K562 (cell line): ENCODE measurements around the gene WDR45. TPM values are rescaled to one million over a fixed set of nuclear protein-coding genes. Genes with fewer than 3 reads are reported as not detected.

Experiments
- ATAC-seq: fragments of 200-7000 bp; cut with Tn5 transposase; 3 replicates; pipeline ENCODE4 v1.9.1; 2020; ENCODE audit warnings: moderate library complexity
- BruUV-seq: library from RNA; stranded (reverse); fragments of 400-500 nt; replicated peaks from 2 replicates; lab custom pipeline; 2021; lab: Mats Ljungman, UMichigan
- CTCF ChIA-PET: fragments of 300-600 bp; formaldehyde crosslinking; extraction: SDS; loops from one replicate; lab custom pipeline; 2021; ENCODE audit warnings: low intra/inter-chr PET ratio; lab: Yijun Ruan, JAX
- POLR2A ChIA-PET: fragments of 300-600, 350-650 bp; sonication (Branson Sonifier 250); formaldehyde crosslinking; extraction: SDS; loops from one replicate; lab custom pipeline; 2021; ENCODE audit warnings: antibody characterized with exemption, inconsistent platforms; lab: Yijun Ruan, JAX
- DNase-seq, 4 experiments: peaks; one replicate each; pipeline versions ENCODE4 v3.0.0 to v3.0.0-alpha.2; 2011 to 2018; ENCODE audit warnings: low spot score in 3 of 4, mixed read lengths in 3 of 4; ENCODE audit errors: extremely low read depth in 1 of 4
- FAIRE-seq: peaks from 2 replicates; lab custom pipeline; 2011; peaks lifted over from hg19 to GRCh38; lab: Jason Lieb, UNC
- H2AFZ ChIP-seq: 2 replicates; pipeline ENCODE4 v1.6.0; 2011; ENCODE audit warnings: low read depth, low read length, control low read depth, inconsistent platforms
- H3K27ac ChIP-seq: fragments of 200-600 bp; 3 replicates; pipeline ENCODE4 v1.8.0; 2011; ENCODE audit warnings: low read depth, mild to moderate bottlenecking, control low read depth, inconsistent platforms, low read length, moderate library complexity, mixed read lengths; ENCODE audit errors: extremely low read depth
- H3K27me3 ChIP-seq, 2 experiments: fragments of 300-600 bp in 1 of 2; 2 replicates in 1 of 2; 3 replicates in 1 of 2; pipeline versions ENCODE4 v1.6.0 to v1.8.0; 2011; ENCODE audit warnings: inconsistent platforms in 2 of 2, low read length in 2 of 2, mild to moderate bottlenecking in 1 of 2, mixed read lengths in 1 of 2, moderate library complexity in 1 of 2; ENCODE audit not compliant: control insufficient read depth in 2 of 2, insufficient read depth in 2 of 2
- H3K36me3 ChIP-seq: fragments of 300-600 bp; 3 replicates; pipeline ENCODE4 v1.8.0; 2011; ENCODE audit warnings: mild to moderate bottlenecking, low read length, inconsistent platforms; ENCODE audit not compliant: control insufficient read depth, insufficient read depth
- H3K4me1 ChIP-seq, 2 experiments: fragments of 200-600 bp in 1 of 2; replicated peaks in 1 of 2; 2 replicates in 1 of 2; 3 replicates in 1 of 2; pipeline versions ENCODE4 v1.5.1 to v1.8.0; 2011; ENCODE audit warnings: inconsistent platforms in 2 of 2, low read length in 2 of 2, mild to moderate bottlenecking in 1 of 2, mixed read lengths in 1 of 2, moderate library complexity in 1 of 2; ENCODE audit not compliant: control insufficient read depth in 2 of 2, insufficient read depth in 2 of 2
- H3K4me2 ChIP-seq: 2 replicates; pipeline ENCODE4 v1.6.1; 2011; ENCODE audit warnings: low read length, control low read depth, inconsistent platforms, mixed read lengths; ENCODE audit not compliant: insufficient read depth
- H3K4me3 ChIP-seq: fragments of 200-600 bp; sonication (generic), shearing (Covaris generic); 2 replicates; pipeline ENCODE4 v1.5.1; 2016; ENCODE audit warnings: control low read depth, inconsistent platforms
- H3K79me2 ChIP-seq: fragments of 200-600 bp; 3 replicates; pipeline ENCODE4 v1.8.0; 2011; ENCODE audit warnings: low read length, inconsistent platforms; ENCODE audit not compliant: control insufficient read depth, insufficient read depth
- H3K9ac ChIP-seq, 2 experiments: 2 replicates each; pipeline versions ENCODE4 v1.6.0 to v1.6.1; 2011; ENCODE audit warnings: low read depth in 2 of 2, low read length in 2 of 2, control low read depth in 1 of 2, inconsistent platforms in 1 of 2, mild to moderate bottlenecking in 1 of 2, mixed read lengths in 1 of 2; ENCODE audit not compliant: insufficient read depth in 1 of 2
- H3K9me1 ChIP-seq: one replicate; pipeline ENCODE4 v1.6.0; 2011; ENCODE audit warnings: inconsistent platforms, mild to moderate bottlenecking, low read length, moderate library complexity; ENCODE audit not compliant: control insufficient read depth, insufficient read depth
- H3K9me3 ChIP-seq: replicated peaks from 2 replicates; pipeline ENCODE4 v1.5.1; 2011; ENCODE audit warnings: low read depth, low read length, inconsistent platforms; ENCODE audit not compliant: control insufficient read depth, insufficient read depth
- H4K20me1 ChIP-seq: replicated peaks from 2 replicates; pipeline ENCODE4 v1.6.1; 2011; ENCODE audit warnings: low read length, inconsistent platforms, mixed read lengths; ENCODE audit not compliant: control insufficient read depth, insufficient read depth
- CXXC5 ChIP-seq: fragments of 250-450 bp; sonication (Bioruptor Pico); IDR thresholded peaks from 2 replicates; pipeline ENCODE4 v1.8.0; 2022; ENCODE audit warnings: inconsistent platforms, mild to moderate bottlenecking, moderate library complexity
- HDAC1 ChIP-seq, 2 experiments: fragments of 450-650 bp; IDR thresholded peaks; 2 replicates each; pipeline ENCODE4 v1.6.1; 2016 to 2017; ENCODE audit warnings: inconsistent platforms in 1 of 2, mild to moderate bottlenecking in 1 of 2, moderate library complexity in 1 of 2
- ID3 ChIP-seq, 2 experiments: fragments of 250-450 bp in 1 of 2; fragments of 450-650 bp in 1 of 2; sonication (Bioruptor Pico) in 1 of 2; IDR thresholded peaks; 2 replicates each; pipeline versions ENCODE4 v1.6.1 to v1.8.0; 2016 to 2021; ENCODE audit warnings: mild to moderate bottlenecking in 2 of 2, moderate library complexity in 2 of 2, missing compliant biosample characterization in 1 of 2, missing genetic modification characterization in 1 of 2
- IRF2 ChIP-seq: sonication (generic); formaldehyde crosslinking; IDR thresholded peaks from 2 replicates; pipeline ENCODE4 v1.8.1; 2022; ENCODE audit warnings: mild to moderate bottlenecking, missing genetic modification reagents
- NR4A1 ChIP-seq, 2 experiments: fragments of 250-450 bp in 1 of 2; fragments of 450-650 bp in 1 of 2; sonication (Bioruptor Pico) in 1 of 2; IDR thresholded peaks; 2 replicates each; pipeline versions ENCODE4 v1.4.0 to v1.6.1; 2016 to 2020; ENCODE audit warnings: mild to moderate bottlenecking in 2 of 2, missing compliant biosample characterization in 1 of 2, missing genetic modification characterization in 1 of 2, moderate library complexity in 1 of 2
- NRF1 ChIP-seq, 2 experiments: fragments of 450-650 bp; IDR thresholded peaks in 1 of 2; conservative IDR thresholded peaks in 1 of 2; 2 replicates each; pipeline ENCODE4 v1.6.1; 2014; ENCODE audit warnings: mild to moderate bottlenecking in 2 of 2
- TFAP4 ChIP-seq: sonication (generic); formaldehyde crosslinking; IDR thresholded peaks from 2 replicates; pipeline ENCODE4 v1.8.0; 2022; ENCODE audit warnings: missing genetic modification reagents, mild to moderate bottlenecking, moderate library complexity, borderline replicate concordance
- ZBTB49 ChIP-seq: sonication (generic); formaldehyde crosslinking; IDR thresholded peaks from 2 replicates; pipeline ENCODE4 v1.8.0; 2022; ENCODE audit warnings: missing genetic modification reagents, mild to moderate bottlenecking, borderline replicate concordance
- ZBTB8A ChIP-seq: fragments of 450-650 bp; IDR thresholded peaks from 2 replicates; pipeline ENCODE4 v1.6.1; 2018; ENCODE audit warnings: mild to moderate bottlenecking, moderate library complexity; ENCODE audit not compliant: partially characterized antibody
- WGBS: fragments of 100-300 bp; shearing (Covaris generic); methylation state at CpG from one replicate; pipeline ENCODE4 v1.1.6; 2016; ENCODE audit warnings: low coverage, mixed read lengths; ENCODE audit not compliant: insufficient coverage; ENCODE audit errors: missing lambda C conversion rate; 5-methylcytosine and 5-hydroxymethylcytosine counted together
- in situ Hi-C: fragments of 300-500 bp; cut with MboI; formaldehyde crosslinking; loops from 4 replicates; pipeline ENCODE4 v1.15.0; 2018; ENCODE audit warnings: inconsistent platforms, mixed read lengths
- intact Hi-C: fragments of 100-400 bp; cut with micrococcal nuclease; formaldehyde crosslinking; loops from 2 replicates; pipeline ENCODE4 v1.14.2; 2022
- polyA plus RNA-seq, 8 experiments: library from polyadenylated mRNA; depleted of rRNA in 4 of 8; stranded (reverse) in 5 of 8; unstranded in 3 of 8; fragments of >200 nt; fragmentation: Nextera tagmentation in 2 of 8; fragmentation: Illumina TruSeq in 1 of 8; extraction: Ambion mirVana in 2 of 8; extraction: Trizol in 1 of 8; gene quantifications; 2 replicates each; pipeline versions ENCODE4 v1.2.1 to v1.2.3, GENCODE V29; 2011 to 2014; ENCODE audit warnings: inconsistent platforms in 1 of 8, missing spikeins in 1 of 8
- total RNA-seq, 7 experiments: library from RNA; depleted of rRNA in 6 of 7; stranded (reverse); fragments of >200 nt in 6 of 7; fragmentation: Illumina TruSeq in 2 of 7; extraction: Trizol in 2 of 7; gene quantifications; 2 replicates each; pipeline versions ENCODE4 v1.2.1 to v1.2.3, GENCODE V29; 2011 to 2021; ENCODE audit warnings: low replicate concordance in 1 of 7
- TF ChIP-seq, protein P1 (sequence below), 2 experiments: fragments of 450-650 bp in 1 of 2; sonication (generic) in 1 of 2; formaldehyde crosslinking in 1 of 2; IDR thresholded peaks in 1 of 2; conservative IDR thresholded peaks in 1 of 2; 2 replicates each; pipeline versions ENCODE4 v1.6.1 to v1.8.1; 2016 to 2023; ENCODE audit warnings: mild to moderate bottlenecking in 2 of 2, moderate library complexity in 2 of 2, inconsistent platforms in 1 of 2, missing genetic modification reagents in 1 of 2
- TF ChIP-seq, protein P2 (sequence below): fragments of 450-650 bp; IDR thresholded peaks from 2 replicates; pipeline ENCODE4 v1.6.1; 2018; ENCODE audit not compliant: partially characterized antibody

The WDR45 gene
- total and polyA plus RNA-seq, 9 of the 15 experiments (the other 6 are each of a cell fraction or from before 2014, with no cell fraction given), result 19.4 to 136 (median 59.7) TPM

DNA sequence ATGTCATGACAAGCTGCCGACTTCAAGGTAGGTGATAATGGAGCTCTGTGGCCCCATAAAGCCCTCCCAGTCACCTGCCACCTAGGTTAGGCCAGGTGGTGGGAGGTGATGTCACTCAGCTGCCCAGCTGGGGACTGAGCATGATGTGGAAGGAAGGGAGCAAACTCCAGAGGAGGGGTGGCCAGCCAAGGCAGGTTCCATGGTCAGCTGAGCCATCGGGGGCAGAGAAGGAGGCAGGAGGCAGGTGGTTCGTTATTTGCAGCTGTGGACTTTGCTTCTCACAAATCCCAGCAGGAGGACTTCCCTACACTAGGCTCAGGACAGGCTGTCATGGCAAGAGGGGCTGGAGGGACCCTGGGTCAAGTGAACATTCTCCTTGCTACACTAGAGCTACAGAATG lies 18.8 kb downstream of the WDR45 start:
- H3K9ac ChIP-seq, result no peak overlapping the region
- TF ChIP-seq ZBTB49, result no peak
- no peak for TF ChIP-seq CXXC5 (CRISPR knock-in tag)
- no peak for TF ChIP-seq ZBTB8A
- TF ChIP-seq TFAP4, result 0 out of 2 replicates have a peak, but pooled peaks have one; percentile 25
- TF ChIP-seq, protein P1, sequence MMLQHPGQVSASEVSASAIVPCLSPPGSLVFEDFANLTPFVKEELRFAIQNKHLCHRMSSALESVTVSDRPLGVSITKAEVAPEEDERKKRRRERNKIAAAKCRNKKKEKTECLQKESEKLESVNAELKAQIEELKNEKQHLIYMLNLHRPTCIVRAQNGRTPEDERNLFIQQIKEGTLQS (IDR thresholded peaks at IDR 0.05), result no peak
- TF ChIP-seq, protein P1 (CRISPR knock-in tag; conservative IDR thresholded peaks at IDR 0.05), result no peak
- TF ChIP-seq NRF1 (conservative IDR thresholded peaks at IDR 0.05 in 1 of 2, IDR thresholded peaks at IDR 0.05 in 1 of 2), result no peak
- TF ChIP-seq NR4A1 (CRISPR knock-in tag; IDR thresholded peaks at IDR 0.05), result no peak
- no peak for TF ChIP-seq NR4A1 (tag; IDR thresholded peaks at IDR 0.05)
- TF ChIP-seq IRF2 (CRISPR knock-in tag), result no peak
- TF ChIP-seq, protein P2, sequence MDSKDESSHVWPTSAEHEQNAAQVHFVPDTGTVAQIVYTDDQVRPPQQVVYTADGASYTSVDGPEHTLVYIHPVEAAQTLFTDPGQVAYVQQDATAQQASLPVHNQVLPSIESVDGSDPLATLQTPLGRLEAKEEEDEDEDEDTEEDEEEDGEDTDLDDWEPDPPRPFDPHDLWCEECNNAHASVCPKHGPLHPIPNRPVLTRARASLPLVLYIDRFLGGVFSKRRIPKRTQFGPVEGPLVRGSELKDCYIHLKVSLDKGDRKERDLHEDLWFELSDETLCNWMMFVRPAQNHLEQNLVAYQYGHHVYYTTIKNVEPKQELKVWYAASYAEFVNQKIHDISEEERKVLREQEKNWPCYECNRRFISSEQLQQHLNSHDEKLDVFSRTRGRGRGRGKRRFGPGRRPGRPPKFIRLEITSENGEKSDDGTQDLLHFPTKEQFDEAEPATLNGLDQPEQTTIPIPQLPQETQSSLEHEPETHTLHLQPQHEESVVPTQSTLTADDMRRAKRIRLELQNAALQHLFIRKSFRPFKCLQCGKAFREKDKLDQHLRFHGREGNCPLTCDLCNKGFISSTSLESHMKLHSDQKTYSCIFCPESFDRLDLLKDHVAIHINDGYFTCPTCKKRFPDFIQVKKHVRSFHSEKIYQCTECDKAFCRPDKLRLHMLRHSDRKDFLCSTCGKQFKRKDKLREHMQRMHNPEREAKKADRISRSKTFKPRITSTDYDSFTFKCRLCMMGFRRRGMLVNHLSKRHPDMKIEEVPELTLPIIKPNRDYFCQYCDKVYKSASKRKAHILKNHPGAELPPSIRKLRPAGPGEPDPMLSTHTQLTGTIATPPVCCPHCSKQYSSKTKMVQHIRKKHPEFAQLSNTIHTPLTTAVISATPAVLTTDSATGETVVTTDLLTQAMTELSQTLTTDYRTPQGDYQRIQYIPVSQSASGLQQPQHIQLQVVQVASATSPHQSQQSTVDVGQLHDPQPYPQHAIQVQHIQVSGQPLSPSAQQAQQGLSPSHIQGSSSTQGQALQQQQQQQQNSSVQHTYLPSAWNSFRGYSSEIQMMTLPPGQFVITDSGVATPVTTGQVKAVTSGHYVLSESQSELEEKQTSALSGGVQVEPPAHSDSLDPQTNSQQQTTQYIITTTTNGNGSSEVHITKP, result peak; percentile 44
- TF ChIP-seq ID3 (CRISPR knock-in tag; IDR thresholded peaks at IDR 0.05), result no peak
- TF ChIP-seq ID3 (tag; IDR thresholded peaks at IDR 0.05), result no peak
- TF ChIP-seq HDAC1 (IDR thresholded peaks at IDR 0.05), result no peak
- TF ChIP-seq, all 486 proteins: peak for 2
- ChIA-PET POLR2A (interaction anchor here (0.5 to 1.6 kb wide), 2 partner anchors 59 to 91 kb away, joined by 3 to 4 read pairs; partner anchors contain the start of gene GRIPAP1), CTCF (no interaction called here)
- ATAC-seq (no peak), FAIRE-seq (no peak), DNase-seq (no peak)
- no peaks in the 10 kb centered on the region for H3K9me1 ChIP-seq
- in situ Hi-C loops (no loop called here), intact Hi-C loops (no loop called here)
- H3K27me3 ChIP-seq, result no peaks in the 10 kb centered on the region
- H3K4me2 ChIP-seq, result no peak overlapping the region
- no peaks in the 10 kb centered on the region for H3K79me2 ChIP-seq
- 50% methylated on average over 2 of the region's 3 CpGs for WGBS
- H4K20me1 ChIP-seq, result no peaks in the 10 kb centered on the region
- no peaks in the 10 kb centered on the region for H3K36me3 ChIP-seq
- H3K27ac ChIP-seq, result no peak overlapping the region
- no peaks in the 10 kb centered on the region for H3K9me3 ChIP-seq
- H2AFZ ChIP-seq, result no peak overlapping the region
- peaks cover 0 to 17% of the 10 kb centered on the region in 2 experiments; a peak in 3 of 5 replicates for H3K4me1 ChIP-seq
- no peak overlapping the region for H3K4me3 ChIP-seq
- no TSS peak for BruUV-seq
